H1 (cell line): ENCODE data around the gene ADH1B. TPM values are rescaled to one million over a fixed set of nuclear protein-coding genes. Genes with fewer than 3 reads are reported as not detected.

Source experiments
- BRCA1 ChIP-seq: IDR thresholded peaks from 2 replicates; pipeline ENCODE4 v1.6.1; 2012; ENCODE audit warnings: low read depth, low read length, improper control_type of control experiment
- CEBPB ChIP-seq: IDR thresholded peaks from 2 replicates; pipeline ENCODE4 v1.6.1; 2012; ENCODE audit warnings: low read depth, low read length
- CREB1 ChIP-seq: IDR thresholded peaks from 2 replicates; pipeline ENCODE4 v1.6.1; 2012; ENCODE audit warnings: inconsistent platforms
- CTBP2 ChIP-seq: IDR thresholded peaks from 2 replicates; pipeline ENCODE4 v1.7.0; 2011; ENCODE audit warnings: borderline replicate concordance, mild to moderate bottlenecking, moderate library complexity, mixed read lengths, low read length; ENCODE audit not compliant: insufficient read depth, insufficient read length
- HDAC6 ChIP-seq: IDR thresholded peaks from one replicate; pipeline ENCODE4 v1.7.1; 2012; ENCODE audit warnings: low read depth, mild to moderate bottlenecking, inconsistent platforms, low read length, moderate library complexity
- KDM4A ChIP-seq: IDR thresholded peaks from one replicate; pipeline ENCODE4 v1.7.1; 2012; ENCODE audit warnings: low read depth, mild to moderate bottlenecking, moderate library complexity, low read length, inconsistent platforms; ENCODE audit not compliant: severe bottlenecking
- MAFK ChIP-seq: IDR thresholded peaks from 2 replicates; pipeline ENCODE4 v1.6.1; 2012; ENCODE audit warnings: low read depth, mild to moderate bottlenecking, improper control_type of control experiment, low read length
- NANOG ChIP-seq: IDR thresholded peaks from 2 replicates; pipeline ENCODE4 v1.6.1; 2011; ENCODE audit warnings: low read length, low read depth, mild to moderate bottlenecking, inconsistent platforms; ENCODE audit not compliant: insufficient read depth, poor library complexity, severe bottlenecking
- RXRA ChIP-seq: IDR thresholded peaks from 2 replicates; pipeline ENCODE4 v1.6.1; 2011; ENCODE audit warnings: low read depth, mild to moderate bottlenecking, low read length, moderate library complexity; ENCODE audit not compliant: insufficient read depth
- SIN3A ChIP-seq, 2 experiments: IDR thresholded peaks in 1 of 2; conservative IDR thresholded peaks in 1 of 2; 2 replicates each; pipeline ENCODE4 v1.6.1; 2011 to 2012; ENCODE audit warnings: low read length in 2 of 2, improper control_type of control experiment in 1 of 2, low read depth in 1 of 2, mild to moderate bottlenecking in 1 of 2
- SIX5 ChIP-seq: IDR thresholded peaks from 2 replicates; pipeline ENCODE4 v1.6.1; 2011; ENCODE audit warnings: mild to moderate bottlenecking, low read depth, low read length
- polyA plus RNA-seq, 7 experiments: library from polyadenylated mRNA; depleted of rRNA in 3 of 7; stranded (reverse) in 5 of 7; unstranded in 2 of 7; fragments of >200 nt in 5 of 7; fragments of 200-250 nt in 2 of 7; gene quantifications; 1 replicate in 5 of 7; 2 replicates in 1 of 7; 4 replicates in 1 of 7; pipeline versions ENCODE4 v1.2.1 to v1.2.3, GENCODE V29; 2011 to 2013; ENCODE audit warnings: missing spikeins in 2 of 7, mixed read lengths in 2 of 7
- total RNA-seq: library from RNA; stranded (reverse); fragmentation: NEBNext Ultra II Directional; extraction: Animal tissue kit (Norgen Biotek cat#: 25700); gene quantifications from 2 replicates; pipeline ENCODE4 v1.2.1, GENCODE V29; 2021
- TF ChIP-seq, protein P1 (sequence below): fragments of 300-600 bp; sonication (generic); IDR thresholded peaks from 2 replicates; pipeline ENCODE4 v1.7.1; 2012; ENCODE audit warnings: low read length, moderate library complexity, mild to moderate bottlenecking, inconsistent platforms; ENCODE audit not compliant: insufficient replicate concordance

ADH1B gene
- total and polyA plus RNA-seq, 2 of the 8 experiments (the other 6 are each of a cell fraction or from before 2014, with no cell fraction given): not detected

DNA sequence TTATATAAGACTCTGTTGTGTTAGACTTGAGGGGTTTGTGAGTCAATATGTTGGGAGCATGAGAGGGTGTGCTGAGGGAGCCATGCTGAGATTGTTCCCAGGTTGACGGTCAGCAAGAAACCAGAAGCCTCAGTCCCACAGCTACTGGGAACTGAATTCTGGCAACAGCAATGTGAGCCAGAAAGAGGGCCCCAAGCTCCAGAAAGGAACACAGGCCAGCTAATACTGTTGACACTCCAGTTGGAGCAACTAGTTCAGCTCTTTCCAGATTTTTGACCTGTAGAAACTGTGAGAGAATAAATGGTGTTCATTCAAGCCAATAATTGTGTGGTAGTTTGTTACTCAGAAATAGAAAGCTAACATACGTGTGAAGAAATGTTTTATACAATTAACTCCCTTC lies 47.5 kb downstream of the ADH1B start (continued):
- TF ChIP-seq, protein P1, sequence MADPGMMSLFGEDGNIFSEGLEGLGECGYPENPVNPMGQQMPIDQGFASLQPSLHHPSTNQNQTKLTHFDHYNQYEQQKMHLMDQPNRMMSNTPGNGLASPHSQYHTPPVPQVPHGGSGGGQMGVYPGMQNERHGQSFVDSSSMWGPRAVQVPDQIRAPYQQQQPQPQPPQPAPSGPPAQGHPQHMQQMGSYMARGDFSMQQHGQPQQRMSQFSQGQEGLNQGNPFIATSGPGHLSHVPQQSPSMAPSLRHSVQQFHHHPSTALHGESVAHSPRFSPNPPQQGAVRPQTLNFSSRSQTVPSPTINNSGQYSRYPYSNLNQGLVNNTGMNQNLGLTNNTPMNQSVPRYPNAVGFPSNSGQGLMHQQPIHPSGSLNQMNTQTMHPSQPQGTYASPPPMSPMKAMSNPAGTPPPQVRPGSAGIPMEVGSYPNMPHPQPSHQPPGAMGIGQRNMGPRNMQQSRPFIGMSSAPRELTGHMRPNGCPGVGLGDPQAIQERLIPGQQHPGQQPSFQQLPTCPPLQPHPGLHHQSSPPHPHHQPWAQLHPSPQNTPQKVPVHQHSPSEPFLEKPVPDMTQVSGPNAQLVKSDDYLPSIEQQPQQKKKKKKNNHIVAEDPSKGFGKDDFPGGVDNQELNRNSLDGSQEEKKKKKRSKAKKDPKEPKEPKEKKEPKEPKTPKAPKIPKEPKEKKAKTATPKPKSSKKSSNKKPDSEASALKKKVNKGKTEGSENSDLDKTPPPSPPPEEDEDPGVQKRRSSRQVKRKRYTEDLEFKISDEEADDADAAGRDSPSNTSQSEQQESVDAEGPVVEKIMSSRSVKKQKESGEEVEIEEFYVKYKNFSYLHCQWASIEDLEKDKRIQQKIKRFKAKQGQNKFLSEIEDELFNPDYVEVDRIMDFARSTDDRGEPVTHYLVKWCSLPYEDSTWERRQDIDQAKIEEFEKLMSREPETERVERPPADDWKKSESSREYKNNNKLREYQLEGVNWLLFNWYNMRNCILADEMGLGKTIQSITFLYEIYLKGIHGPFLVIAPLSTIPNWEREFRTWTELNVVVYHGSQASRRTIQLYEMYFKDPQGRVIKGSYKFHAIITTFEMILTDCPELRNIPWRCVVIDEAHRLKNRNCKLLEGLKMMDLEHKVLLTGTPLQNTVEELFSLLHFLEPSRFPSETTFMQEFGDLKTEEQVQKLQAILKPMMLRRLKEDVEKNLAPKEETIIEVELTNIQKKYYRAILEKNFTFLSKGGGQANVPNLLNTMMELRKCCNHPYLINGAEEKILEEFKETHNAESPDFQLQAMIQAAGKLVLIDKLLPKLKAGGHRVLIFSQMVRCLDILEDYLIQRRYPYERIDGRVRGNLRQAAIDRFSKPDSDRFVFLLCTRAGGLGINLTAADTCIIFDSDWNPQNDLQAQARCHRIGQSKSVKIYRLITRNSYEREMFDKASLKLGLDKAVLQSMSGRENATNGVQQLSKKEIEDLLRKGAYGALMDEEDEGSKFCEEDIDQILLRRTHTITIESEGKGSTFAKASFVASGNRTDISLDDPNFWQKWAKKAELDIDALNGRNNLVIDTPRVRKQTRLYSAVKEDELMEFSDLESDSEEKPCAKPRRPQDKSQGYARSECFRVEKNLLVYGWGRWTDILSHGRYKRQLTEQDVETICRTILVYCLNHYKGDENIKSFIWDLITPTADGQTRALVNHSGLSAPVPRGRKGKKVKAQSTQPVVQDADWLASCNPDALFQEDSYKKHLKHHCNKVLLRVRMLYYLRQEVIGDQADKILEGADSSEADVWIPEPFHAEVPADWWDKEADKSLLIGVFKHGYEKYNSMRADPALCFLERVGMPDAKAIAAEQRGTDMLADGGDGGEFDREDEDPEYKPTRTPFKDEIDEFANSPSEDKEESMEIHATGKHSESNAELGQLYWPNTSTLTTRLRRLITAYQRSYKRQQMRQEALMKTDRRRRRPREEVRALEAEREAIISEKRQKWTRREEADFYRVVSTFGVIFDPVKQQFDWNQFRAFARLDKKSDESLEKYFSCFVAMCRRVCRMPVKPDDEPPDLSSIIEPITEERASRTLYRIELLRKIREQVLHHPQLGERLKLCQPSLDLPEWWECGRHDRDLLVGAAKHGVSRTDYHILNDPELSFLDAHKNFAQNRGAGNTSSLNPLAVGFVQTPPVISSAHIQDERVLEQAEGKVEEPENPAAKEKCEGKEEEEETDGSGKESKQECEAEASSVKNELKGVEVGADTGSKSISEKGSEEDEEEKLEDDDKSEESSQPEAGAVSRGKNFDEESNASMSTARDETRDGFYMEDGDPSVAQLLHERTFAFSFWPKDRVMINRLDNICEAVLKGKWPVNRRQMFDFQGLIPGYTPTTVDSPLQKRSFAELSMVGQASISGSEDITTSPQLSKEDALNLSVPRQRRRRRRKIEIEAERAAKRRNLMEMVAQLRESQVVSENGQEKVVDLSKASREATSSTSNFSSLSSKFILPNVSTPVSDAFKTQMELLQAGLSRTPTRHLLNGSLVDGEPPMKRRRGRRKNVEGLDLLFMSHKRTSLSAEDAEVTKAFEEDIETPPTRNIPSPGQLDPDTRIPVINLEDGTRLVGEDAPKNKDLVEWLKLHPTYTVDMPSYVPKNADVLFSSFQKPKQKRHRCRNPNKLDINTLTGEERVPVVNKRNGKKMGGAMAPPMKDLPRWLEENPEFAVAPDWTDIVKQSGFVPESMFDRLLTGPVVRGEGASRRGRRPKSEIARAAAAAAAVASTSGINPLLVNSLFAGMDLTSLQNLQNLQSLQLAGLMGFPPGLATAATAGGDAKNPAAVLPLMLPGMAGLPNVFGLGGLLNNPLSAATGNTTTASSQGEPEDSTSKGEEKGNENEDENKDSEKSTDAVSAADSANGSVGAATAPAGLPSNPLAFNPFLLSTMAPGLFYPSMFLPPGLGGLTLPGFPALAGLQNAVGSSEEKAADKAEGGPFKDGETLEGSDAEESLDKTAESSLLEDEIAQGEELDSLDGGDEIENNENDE: no peak
- TF ChIP-seq CTBP2 (no peak), HDAC6 (no peak), CREB1 (no peak), SIX5 (no peak), MAFK (no peak), RXRA (no peak), NANOG (no peak), CEBPB (no peak), BRCA1 (no peak), SIN3A (conservative IDR thresholded peaks at IDR 0.05 in 1 of 2, IDR thresholded peaks at IDR 0.05 in 1 of 2; ENCODE audit: low read depth in 1 of 2, low read length in 2 of 2) (no peak), KDM4A (no peak)
